ENCODE measurements around the gene MOAP1.

DNA sequence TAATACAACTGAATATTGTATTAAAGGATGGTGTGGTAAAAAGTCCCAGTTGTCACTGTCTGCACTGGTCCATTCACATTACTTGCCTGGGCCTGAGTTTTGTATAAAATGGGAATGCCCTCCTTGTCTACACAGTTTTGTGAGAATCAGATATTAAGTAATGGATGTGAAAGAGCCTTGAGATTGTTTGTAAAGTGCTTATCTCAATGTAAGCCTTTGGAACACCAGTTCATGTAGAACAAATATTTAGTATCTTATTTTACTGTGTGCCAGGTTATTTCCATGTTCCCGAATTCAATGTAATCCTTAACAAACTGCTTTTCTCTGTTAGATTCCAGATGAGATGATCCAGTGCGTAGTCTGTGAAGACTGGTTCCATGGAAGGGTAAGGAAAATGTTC, 29.9 kb upstream of the MOAP1 start:
- TF ChIP-seq CTCF (conservative IDR thresholded peaks at IDR 0.05; ENCODE audit: low read depth in 2 of 2) (no peak), EZH2phosphoT487 (IDR thresholded peaks at IDR 0.05; ENCODE audit: unreplicated experiment) (no peak), ETS1 (IDR thresholded peaks at IDR 0.05) (no peak), POLR2AphosphoS5 (IDR thresholded peaks at IDR 0.05; ENCODE audit: low read depth) (no peak), CREB1 (CRISPR knock-in tag; IDR thresholded peaks at IDR 0.05; ENCODE audit: low read depth) (no peak), EZH2 (IDR thresholded peaks at IDR 0.05; ENCODE audit: low read depth, unreplicated experiment) (no peak), JUNB (IDR thresholded peaks at IDR 0.05; ENCODE audit: unreplicated experiment) (no peak), ZNF114 (CRISPR knock-in tag; IDR thresholded peaks at IDR 0.05) (no peak), ZNF331 (CRISPR knock-in tag; IDR thresholded peaks at IDR 0.05; ENCODE audit: low read depth) (no peak)
- TF ChIP-seq, protein P1, sequence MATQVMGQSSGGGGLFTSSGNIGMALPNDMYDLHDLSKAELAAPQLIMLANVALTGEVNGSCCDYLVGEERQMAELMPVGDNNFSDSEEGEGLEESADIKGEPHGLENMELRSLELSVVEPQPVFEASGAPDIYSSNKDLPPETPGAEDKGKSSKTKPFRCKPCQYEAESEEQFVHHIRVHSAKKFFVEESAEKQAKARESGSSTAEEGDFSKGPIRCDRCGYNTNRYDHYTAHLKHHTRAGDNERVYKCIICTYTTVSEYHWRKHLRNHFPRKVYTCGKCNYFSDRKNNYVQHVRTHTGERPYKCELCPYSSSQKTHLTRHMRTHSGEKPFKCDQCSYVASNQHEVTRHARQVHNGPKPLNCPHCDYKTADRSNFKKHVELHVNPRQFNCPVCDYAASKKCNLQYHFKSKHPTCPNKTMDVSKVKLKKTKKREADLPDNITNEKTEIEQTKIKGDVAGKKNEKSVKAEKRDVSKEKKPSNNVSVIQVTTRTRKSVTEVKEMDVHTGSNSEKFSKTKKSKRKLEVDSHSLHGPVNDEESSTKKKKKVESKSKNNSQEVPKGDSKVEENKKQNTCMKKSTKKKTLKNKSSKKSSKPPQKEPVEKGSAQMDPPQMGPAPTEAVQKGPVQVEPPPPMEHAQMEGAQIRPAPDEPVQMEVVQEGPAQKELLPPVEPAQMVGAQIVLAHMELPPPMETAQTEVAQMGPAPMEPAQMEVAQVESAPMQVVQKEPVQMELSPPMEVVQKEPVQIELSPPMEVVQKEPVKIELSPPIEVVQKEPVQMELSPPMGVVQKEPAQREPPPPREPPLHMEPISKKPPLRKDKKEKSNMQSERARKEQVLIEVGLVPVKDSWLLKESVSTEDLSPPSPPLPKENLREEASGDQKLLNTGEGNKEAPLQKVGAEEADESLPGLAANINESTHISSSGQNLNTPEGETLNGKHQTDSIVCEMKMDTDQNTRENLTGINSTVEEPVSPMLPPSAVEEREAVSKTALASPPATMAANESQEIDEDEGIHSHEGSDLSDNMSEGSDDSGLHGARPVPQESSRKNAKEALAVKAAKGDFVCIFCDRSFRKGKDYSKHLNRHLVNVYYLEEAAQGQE (IDR thresholded peaks at IDR 0.05; ENCODE audit: unreplicated experiment), result no peak

Measured in GM23338 (cell line).